Glomerular visceral epithelial cell (primary cell): ENCODE measurements around the gene CLASP1.
A peak's percentile ranks its signal among the peaks of the same experiment; 100 is the strongest.
"Not testable (repeated sequence)": the region's sequence is repeated elsewhere in the genome, so short reads cannot be mapped to it uniquely, and the experiment has no call there.

Experiments used
- DNase-seq: peaks from one replicate; pipeline ENCODE4 v3.0.0-alpha.2; 2016; ENCODE audit errors: extremely low spot score

Gene CLASP1

DNA sequence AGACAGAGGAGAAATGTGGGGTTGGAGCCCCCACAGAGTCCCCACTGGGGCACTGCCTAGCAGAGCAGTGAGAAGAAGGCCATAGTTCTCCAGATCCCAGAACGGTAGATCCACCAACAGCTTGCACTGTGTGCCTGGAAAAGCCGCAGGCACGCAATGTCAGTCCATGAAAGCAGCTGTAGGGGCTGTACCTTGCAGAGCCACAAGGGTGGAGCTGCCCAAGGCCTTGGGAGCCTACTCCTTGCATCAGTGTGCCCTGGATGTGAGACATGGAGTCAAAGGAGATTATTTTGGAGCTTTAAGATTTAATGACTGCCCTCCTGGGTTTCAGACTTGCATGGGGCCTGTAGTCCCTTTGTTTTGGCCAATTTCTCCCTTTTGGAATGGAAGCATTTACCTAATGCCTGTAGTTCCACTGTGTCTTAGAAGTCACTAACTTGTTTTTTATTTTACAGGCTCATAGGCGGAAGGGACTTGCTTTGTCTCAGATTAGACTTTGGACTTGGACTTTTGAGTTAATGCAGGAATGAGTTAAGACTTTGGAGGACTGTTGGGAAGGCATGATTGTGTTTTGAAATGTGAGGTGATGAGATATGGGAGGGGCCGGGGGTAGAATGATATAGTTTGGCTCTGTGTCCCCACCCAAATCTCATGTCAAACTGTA lies 274.7 kb downstream of the CLASP1 start:
- not testable (repeated sequence) for DNase-seq

DNA sequence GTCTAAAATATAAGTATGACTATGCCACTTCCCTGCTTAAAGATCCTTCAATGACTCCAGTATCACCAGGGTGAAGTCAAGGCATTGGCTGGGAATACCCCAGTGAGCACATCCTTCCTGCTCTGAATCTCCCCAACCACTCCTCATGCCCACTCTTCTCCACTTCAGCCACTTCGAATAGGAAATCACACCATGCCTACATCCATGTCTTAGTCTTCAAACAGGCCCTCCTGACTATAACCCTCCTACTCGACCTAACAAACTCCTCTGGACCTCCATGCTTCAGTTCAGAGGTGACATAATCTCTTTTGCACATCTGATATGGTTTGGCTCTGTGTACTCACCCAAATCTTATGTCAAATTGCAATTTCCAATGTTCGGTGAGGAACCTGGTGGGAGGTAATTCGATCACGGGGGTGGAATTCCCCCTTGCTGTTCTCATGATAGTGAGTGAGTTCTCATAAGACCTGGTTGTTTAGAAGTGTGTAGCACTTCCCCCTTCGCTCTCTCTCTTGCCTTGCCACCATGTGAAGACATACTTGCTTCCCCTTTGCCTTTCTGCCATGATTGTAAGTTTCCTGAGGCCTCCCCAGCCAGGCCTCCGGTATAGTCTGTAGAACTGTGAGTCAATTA lies 276.4 kb downstream of the CLASP1 start:
- DNase-seq, result no peak

DNA sequence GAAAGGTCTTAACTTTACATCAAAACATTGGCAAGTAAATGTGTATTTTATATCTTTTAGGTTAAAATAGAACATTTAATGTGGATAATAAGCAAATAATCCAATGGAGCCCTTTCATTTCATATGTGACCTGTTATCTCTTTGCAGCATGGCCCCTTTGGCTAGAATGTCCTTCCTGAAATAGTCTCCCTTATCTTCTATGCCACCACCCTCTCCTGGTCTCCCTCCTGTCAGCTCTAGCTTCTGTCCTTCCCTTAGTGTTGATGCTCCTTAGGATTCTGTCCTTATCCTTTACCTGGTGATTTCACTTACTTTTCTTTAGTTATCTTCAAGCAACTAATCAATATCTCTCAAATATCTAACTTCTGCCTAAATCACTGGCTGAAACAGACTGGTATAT lies 277.2 kb downstream of the CLASP1 start:
- DNase-seq, result no peak

DNA sequence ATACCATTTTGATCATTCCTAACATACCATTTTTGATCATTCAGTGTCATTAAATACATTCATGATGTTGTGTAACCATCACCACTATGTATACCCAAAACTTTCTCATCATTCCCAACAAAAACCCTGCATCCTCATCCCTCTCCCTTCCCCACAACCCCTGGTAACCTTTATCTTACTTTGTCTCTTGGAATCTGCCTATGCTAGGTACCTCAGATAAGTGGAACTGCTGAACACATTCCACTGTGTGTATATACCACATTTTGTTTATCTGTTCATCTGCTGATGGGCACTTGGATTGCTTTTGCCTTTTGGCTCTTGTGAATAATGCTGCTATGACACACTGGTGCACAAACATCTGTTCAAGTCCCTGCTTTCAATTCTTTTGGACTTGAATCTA lies 280.4 kb downstream of the CLASP1 start:
- DNase-seq, result no peak

DNA sequence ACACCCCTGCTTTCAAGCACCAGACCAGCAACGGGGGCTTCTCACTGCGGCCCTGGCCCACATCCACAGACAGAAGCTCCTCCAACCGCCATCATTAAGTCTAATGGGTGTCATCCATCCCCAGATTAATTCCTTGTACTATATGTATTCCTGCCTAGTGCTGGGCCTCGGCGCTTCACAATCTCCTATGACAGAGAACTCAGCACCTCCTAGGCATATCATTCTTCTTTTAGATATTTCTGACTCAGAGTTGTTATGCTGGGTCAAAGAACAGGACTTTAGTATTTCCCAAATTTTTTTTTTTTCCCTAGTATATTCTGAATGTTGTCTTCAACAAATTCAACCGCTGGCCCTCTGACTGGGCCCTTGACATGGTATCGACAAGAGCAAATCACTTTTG lies 281.1 kb downstream of the CLASP1 start:
- DNase-seq, result no peak

DNA sequence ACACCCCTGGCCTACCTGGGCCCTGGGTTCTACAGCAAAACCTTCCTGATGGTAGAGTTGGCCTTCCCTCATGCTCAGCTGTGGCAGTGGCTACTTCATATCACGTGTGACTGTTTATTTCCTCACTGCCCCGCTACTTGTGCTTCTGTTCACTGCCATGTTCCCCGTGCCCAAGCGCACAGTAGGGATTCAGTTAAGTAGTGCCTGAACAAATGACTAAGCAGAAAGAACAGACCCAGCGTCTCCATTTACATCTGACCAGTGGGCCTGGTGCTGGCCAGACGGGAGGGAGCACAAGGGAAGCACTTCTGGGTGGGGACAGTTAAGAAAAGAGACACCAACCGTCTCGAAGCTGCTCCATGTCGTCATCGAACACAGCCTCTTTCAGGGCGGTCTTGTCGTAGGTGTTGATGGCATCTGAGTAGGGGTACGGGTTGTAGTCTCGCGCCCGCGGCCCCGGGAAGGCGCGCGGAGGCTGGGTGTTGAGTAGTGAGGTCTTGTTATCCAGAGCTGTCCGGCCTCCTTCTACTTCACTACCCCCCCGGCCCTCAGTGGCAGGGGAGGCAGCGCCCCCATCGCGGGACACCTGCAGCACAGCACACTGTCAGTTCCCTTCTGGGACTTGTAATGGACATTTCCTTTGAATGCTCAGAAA lies 281.9 kb downstream of the CLASP1 start:
- no peak for DNase-seq

DNA sequence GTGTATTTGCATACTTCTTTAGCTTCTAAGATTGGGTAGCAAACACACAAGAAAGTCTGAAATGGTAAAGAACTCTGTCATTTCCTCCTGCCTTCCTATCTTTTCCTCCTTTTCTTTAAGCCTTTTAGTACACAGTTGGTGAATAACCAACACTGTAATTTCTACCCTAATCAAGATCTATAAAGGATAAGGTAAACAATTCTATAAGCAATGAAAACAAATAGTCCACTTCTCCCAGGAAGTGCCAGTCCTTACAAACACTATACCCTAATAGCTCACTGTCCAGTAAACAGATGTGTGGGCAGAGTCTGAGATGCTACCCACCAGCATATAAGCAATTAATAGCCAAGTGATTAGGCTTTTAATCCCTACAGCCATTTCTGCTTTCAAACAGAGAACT lies 283.2 kb downstream of the CLASP1 start:
- no peak for DNase-seq

DNA sequence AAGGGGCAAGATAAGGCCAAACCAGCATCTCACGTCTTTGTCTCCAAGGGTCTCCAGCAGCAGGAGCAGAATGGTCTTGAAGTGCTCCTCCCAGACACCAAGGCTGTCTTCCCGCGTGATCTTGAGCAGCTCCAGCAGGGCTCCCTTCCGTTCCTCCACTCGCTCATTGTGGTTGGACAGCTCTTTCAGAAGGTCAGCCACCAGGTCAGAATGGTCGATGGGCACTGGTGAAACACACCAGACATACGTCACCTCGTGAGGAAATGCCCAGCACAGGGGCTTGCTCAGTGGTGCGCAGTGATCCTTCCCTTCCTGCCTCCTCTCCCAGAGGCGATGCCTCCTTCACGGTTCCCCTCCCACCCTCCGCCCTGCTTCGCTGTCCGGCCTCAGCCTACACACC lies 284.2 kb downstream of the CLASP1 start:
- no peak for DNase-seq

DNA sequence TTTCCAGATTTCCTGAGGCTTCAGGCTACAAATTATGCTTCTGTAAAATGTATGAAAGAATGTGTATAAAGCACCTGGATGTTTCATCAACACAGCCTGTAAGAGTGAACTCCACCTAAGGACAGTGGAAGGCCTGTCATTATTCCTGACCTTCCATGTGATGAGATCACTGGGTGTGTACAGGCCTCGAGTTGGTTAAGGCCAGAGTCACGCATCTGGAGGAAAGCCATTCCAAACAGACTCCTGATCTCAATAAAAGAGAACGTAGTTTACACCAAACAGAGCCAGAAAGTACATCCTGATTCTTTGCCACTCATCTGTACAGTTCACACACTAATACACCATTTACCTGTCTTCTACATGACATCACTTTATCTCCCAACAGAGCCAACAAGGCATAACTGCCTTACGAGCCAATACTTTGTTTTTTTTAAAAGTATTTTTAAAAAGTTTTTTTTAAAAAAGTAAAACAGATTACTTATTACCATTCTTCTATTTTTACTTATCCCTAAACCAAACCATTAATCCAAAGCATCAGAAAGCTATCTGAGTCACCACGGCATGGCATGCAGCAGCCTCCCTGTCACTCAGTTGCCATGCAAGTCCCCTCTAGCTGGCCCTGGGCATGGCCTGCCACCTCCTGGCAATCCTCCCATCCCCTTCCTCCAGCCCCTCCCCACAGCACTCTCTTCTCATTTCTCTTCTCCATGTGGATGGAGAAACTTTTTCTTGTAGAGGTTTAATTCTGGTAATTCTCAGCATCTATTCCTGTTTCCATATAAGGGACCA lies 285.4 kb downstream of the CLASP1 start:
- DNase-seq, result peak; percentile 72

DNA sequence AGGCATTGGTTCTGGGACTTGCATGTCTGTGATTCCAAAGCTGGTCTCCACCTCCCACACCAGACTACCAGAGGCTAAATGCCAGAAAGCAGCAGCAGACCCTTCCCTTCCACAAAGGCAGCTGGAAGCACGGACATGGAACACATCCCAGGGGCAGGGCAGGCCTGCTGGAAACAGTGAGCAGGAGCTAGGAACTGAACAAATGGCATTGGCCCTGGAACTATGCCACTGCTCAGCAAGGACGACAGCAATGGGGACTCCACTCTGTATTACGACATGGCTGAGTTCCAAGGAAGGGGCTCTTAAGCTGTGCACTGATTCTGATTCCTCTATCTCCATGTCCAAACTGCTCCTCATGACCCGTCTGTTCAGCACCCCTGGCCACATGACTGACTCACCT lies 286.5 kb downstream of the CLASP1 start:
- DNase-seq, result no peak

DNA sequence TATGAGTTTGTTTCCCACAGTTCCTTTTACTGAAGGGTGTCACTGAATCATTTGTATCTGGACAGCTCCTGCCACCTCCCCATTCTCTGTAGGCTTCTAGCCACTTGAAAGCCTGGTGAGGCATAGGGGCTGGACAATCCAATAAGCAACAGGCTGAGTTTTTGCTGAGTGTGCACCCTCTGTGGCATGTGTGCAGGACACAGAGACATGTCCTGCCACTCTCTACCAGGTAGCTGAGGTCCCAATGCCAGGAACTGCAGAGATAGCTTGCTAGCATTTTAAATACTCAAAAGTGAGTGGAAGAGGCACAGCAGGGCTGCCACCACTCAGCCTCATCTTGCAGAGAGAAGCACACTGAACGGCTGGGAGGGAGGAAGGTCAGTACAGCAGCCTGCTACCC lies 287.0 kb downstream of the CLASP1 start:
- DNase-seq, result no peak

DNA sequence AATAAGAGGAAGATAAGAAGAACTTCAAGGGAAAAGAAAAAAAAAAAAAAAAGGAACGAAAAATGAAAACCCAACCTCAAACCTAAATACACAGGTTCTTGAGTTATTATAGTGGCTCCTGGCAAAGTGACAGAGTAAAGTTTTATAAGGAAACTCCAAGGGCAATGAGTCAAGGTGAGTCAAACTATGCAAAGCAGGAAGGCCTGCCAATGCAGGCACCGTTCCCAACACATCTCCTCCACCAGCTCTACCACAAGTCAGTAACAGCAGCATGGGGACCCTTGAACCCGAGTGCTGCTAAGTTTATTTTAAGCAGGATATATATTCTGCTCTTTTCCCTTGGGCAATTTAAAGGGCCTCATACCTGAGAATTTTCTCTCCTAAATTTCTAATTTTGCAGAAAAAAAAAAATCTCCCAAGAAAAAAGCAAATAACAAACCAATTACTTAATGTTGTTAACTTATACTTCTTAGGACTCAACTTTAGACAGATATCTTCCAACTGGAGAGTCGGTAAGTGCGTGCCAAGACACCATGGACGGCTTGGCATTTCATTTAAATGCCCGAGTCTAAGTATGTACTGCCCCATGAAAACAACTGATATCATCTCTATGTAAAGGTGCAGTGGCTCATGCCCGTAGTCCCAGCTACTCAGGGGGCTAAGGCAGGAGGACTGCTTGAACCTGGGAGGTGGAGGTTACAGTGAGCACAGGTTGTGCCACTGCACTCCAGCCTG lies 288.5 kb downstream of the CLASP1 start:
- DNase-seq, result peak; percentile 85

DNA sequence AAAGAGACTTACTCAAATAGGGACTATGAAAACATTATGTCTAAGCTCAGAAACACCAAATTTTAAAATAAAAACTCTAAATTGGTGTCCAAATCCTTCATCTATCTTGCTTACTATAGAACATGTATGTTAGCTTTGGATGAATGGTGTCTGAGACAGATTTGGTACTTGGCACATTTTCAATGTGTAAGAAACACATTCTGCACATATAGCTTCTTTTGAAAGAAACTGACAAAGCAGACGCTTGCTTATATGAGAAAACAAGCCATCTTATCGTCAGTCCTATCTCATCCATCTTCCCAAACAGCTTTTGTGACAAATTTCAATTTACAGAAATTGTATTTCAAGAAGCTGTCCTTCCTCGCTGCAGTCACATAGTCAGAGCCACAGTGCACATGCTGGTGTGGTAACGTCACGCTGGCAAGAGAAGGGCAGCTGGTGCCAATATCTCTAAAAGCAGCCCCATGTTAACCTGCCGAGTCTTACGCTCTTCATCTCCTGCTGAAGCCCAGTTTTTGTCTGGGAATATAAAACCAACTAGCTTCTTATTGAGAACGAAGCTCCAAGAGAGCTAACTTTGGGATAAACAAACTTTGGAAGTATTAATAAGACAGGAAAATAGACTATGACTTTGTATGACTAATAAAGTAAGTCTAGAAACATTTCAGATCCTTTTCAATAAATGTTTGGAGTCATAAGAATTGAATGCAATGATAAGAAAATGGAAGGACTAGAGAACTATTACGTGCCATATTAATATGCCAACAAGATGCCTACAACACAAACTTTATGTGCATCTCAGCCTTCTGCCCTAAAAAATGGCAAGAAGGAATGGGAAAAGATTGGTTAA lies 289.3 kb downstream of the CLASP1 start:
- DNase-seq, result no peak

DNA sequence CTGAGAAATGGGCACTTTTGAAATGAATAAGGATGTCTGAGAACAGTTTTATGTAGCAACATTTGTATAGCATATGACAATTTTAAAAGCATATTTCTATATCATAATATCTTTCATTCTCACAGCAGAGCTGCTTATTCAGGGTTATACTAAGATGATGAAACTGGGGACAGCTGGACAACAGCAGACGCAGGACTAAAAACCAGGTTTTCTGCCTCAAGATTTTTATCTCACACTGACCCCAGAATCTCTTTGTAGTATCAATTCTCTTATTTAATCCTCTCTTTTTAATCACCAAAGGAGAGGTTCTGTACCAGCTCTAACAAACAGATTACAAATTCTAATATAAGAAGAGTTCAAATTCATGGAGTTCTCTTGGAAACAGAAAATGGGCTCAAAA lies 290.1 kb downstream of the CLASP1 start:
- DNase-seq, result no peak

DNA sequence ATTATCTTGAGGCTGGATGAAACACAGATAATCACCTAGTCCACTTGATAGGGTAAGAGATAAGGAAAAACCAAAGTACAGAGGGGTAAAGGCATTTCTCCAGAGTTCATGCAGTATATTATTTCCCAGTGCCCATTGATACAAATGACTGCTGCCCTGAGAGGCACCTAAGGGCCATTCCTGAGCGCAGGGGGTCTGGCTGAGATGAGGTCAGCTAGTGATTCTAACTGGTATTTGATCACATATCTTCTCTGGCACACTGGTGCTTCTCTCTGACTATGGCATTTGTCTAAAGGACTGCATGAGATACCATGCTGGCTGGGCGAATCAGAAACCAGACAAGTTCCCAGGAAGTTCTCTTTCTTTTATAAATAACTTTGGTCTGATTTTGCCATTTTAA lies 291.0 kb downstream of the CLASP1 start:
- DNase-seq, result no peak

DNA sequence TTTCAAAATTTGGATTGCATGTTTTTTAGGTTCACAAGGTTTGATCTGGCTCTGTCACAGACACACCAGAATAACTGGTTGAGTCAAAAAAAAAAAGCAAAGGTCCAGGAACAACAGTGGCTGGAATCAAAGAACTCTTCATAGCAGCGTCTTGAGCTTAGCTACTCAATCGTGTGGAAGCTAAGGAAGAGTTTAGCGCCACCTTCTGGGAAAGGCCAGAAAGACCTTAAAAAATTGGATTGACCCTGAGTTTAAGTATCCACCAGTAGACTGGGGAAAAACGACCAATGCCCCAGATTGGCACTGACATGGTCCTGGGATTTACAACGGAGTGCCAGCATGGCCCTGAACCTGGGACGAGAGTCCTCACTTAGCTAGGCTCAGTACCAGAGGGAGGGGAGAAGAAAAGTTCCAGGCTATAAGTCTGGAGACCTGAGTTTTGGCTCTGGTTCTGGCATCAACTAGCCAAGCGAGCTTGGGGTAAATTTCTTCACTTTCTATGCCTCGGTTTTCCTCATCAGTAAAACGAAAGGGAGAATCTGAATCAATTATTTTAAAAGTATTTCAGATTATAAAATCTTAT lies 293.1 kb downstream of the CLASP1 start:
- DNase-seq, result peak; percentile 70

DNA sequence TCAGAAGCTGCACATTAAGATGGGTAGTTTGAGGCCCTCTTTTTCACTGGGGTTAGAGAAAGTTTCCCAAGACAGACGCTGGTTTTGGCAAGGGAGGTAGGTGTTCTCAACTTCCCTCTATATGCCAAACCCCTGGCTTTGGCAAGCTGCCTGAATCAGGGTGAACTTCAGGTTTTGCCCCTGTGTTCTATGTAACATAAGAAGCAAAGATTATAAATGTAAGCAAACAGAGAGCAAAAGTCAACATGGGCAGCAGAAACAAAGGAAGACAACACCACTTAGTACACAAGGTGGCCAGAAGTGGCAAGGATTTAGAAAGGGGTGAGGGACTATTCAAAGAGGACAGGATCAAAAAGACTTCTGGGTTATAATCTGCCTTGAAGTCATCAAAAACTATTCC lies 293.8 kb downstream of the CLASP1 start:
- DNase-seq, result no peak

DNA sequence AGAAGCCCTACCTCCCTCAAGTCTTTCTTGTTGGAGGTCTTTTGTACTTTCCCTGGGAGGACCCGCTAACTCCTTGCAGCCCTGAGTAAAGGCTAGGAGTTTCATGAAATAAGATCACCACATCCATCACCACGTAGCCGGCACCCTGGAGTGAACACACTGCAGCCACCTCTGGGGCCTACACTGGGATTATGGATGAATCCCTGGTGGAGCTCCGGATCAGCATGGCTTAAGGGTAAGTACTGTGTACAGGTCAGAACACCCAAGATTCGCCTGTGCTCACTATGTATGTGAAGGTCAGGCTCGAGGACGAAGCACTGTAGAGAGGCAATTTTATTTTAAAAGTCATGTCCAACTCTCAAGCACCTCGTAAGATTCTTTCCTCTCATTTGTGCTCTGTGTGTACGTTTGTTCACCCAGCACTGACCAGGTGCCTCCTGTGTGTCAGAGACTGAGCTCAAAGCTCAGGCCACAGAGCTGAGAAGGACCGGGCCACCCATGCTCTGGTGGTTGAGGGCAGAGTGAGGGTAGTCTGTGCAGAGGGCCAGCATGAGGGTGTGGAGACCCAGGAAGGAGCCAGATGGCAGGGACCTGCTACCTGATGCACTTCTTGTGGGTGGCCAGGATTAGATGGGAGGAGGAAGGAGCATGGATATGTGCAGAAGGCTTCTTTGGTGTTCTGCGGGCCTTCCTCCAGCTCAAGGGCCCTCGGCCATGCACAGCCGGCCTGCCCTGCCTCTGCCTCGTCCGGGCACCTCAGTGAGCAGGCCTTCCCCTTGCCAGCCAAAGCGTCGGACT lies 297.5 kb downstream of the CLASP1 start:
- no peak for DNase-seq

DNA sequence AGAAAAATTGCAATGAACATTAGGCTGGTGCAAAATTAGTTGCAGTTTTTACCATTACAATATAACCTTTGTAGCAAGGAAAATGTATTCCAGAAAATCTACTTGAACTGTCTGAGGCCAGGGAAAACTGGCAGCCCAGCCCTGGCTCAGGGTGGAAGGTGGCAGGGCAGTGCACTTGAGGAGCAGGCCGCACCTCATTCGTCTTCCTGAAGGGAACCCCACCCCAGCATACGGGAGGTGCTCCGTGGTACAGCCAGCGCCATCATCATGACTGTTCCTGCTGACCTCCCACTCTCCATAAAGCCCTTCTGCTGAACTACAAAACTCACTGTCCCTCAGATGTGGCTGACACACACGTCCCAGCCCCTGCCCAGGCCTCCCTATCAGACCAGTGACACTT lies 298.4 kb downstream of the CLASP1 start:
- no peak for DNase-seq

DNA sequence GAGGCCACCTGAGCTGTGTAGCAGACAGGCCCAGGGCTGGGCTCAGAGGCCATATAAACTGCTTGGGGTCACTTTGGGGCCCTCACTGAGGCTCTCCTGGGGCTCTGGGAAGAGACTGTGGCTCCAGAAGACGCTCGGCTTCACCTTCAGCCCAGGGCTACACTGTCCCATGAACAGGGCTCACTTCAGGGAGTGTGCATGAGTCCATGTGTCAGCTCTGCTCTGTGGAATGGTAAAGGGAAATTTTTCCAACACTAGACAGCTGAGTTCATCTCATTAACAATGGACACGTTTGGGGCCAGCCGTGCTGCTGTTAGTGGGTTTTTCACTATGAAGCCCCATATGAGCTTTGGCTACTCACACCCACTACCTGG lies 298.9 kb downstream of the CLASP1 start:
- DNase-seq, result no peak
